Tibial nerve (tissue), 4 donors: ENCODE measurements around the gene KLHL26. TPM values are rescaled to one million over a fixed set of nuclear protein-coding genes. Genes with fewer than 3 reads are reported as not detected.
A peak's percentile ranks its signal among the peaks of the same experiment; 100 is the strongest.

ENCODE experiments used
- DNase-seq, 2 donors: peaks; one replicate each; pipeline ENCODE4 v3.0.0-alpha.2; 2019; ENCODE audit warnings: low spot score in 2 of 2
- H3K27ac ChIP-seq, 4 donors: fragments of 200-600 bp; sonication (generic) in 3 of 4; one replicate each; pipeline ENCODE4 v1.5.1; 2017 to 2019; ENCODE audit warnings: mild to moderate bottlenecking in 1 of 4
- H3K27me3 ChIP-seq, 2 donors: fragments of 200-600 bp; sonication (generic) in 1 of 2; one replicate each; pipeline versions ENCODE4 v1.5.1 to v1.6.0; 2017 to 2019
- H3K36me3 ChIP-seq, 3 donors: fragments of 200-600 bp; sonication (generic); one replicate each; pipeline ENCODE4 v1.5.1; 2018 to 2019
- H3K4me1 ChIP-seq, 4 donors: fragments of 200-600 bp; sonication (generic) in 3 of 4; one replicate each; pipeline ENCODE4 v1.5.1; 2017 to 2019
- H3K4me3 ChIP-seq, 4 donors: fragments of 200-600 bp; sonication (generic) in 3 of 4; one replicate each; pipeline ENCODE4 v1.5.1; 2017 to 2019; ENCODE audit warnings: mild to moderate bottlenecking in 1 of 4, moderate library complexity in 1 of 4
- H3K9me3 ChIP-seq, 4 donors: fragments of 200-600 bp; sonication (generic) in 3 of 4; one replicate each; pipeline ENCODE4 v1.5.1; 2017 to 2019
- CTCF ChIP-seq, 5 experiments: fragments of 200-600 bp in 3 of 5; fragments of 450-650 bp in 2 of 5; sonication (generic) in 3 of 5; IDR thresholded peaks; one replicate each; pipeline ENCODE4 v1.5.1; 2016 to 2019; ENCODE audit warnings: antibody characterized with exemption in 5 of 5, mild to moderate bottlenecking in 3 of 5, moderate library complexity in 2 of 5
- EP300 ChIP-seq, 2 donors: sonication (generic); formaldehyde crosslinking; IDR thresholded peaks; one replicate each; pipeline ENCODE4 v1.6.1; 2017; ENCODE audit warnings: antibody characterized with exemption in 2 of 2, mild to moderate bottlenecking in 1 of 2
- POLR2A ChIP-seq, 2 donors: fragments of 450-650 bp; IDR thresholded peaks; one replicate each; pipeline ENCODE4 v1.6.1; 2017; ENCODE audit warnings: antibody characterized with exemption in 2 of 2, mild to moderate bottlenecking in 2 of 2, moderate library complexity in 2 of 2
- WGBS, 2 donors: methylation state at CpG; one replicate each; pipeline ENCODE4 v1.1.5; 2018; 5-methylcytosine and 5-hydroxymethylcytosine counted together
- total RNA-seq, 4 donors: library from RNA; depleted of rRNA; stranded (reverse); fragments of >200 nt; gene quantifications; one replicate each; pipeline ENCODE4 v1.1.0, GENCODE V29; 2016

KLHL26 gene
- total RNA-seq, 4 donors from 2014 or later: 12.9 to 38.4 (median 15.1) TPM

GRCh38 chr19:18645035-18645511 lies 8.2 kb downstream of the KLHL26 start:
- WGBS, 2 donors: 24 to 32% methylated on average over 13 of the region's 13 CpGs
- Histone ChIP-seq H3K27ac (peak overlapping the region; percentile 28 to 95 (median 80)), H3K4me1 (peaks cover 0 to 65% (median 37%) of the 10 kb centered on the region in 4 donors), H3K9me3 (no peaks in the 10 kb centered on the region), H3K36me3 (no peaks in the 10 kb centered on the region), H3K27me3 (no peaks in the 10 kb centered on the region), H3K4me3 (peak overlapping the region in 1 of 4 donors; percentile 32)
- DNase-seq: no peak
- TF ChIP-seq EP300 (IDR thresholded peaks at IDR 0.05) (peak in 1 of 2 donors; percentile 39), CTCF (IDR thresholded peaks at IDR 0.05) (no peak), POLR2A (IDR thresholded peaks at IDR 0.05) (no peak)

GRCh38 chr19:18646535-18647370 lies 9.9 kb downstream of the KLHL26 start:
- no peak overlapping the region for H3K4me3 ChIP-seq
- TF ChIP-seq EP300 (IDR thresholded peaks at IDR 0.05) (no peak), POLR2A (IDR thresholded peaks at IDR 0.05) (no peak), CTCF (IDR thresholded peaks at IDR 0.05) (no peak)
- no peaks in the 10 kb centered on the region for H3K36me3 ChIP-seq
- DNase-seq: no peak
- H3K9me3 ChIP-seq: no peaks in the 10 kb centered on the region
- 80 to 90% methylated on average over 31 to 32 of the region's 34 CpGs for WGBS, 2 donors
- H3K4me1 ChIP-seq: peaks cover 0 to 82% (median 52%) of the 10 kb centered on the region in 4 donors
- H3K27ac ChIP-seq: peak overlapping the region in 2 of 4 donors; percentile 94 to 95
- H3K27me3 ChIP-seq: no peaks in the 10 kb centered on the region

- WGBS, 2 donors: 71 to 79% methylated on average over 1 of the region's 1 CpG
- Histone ChIP-seq H3K36me3 (no peaks in the 10 kb centered on the region), H3K4me1 (peaks cover 0 to 86% (median 53%) of the 10 kb centered on the region in 4 donors), H3K27ac (peak overlapping the region in 3 of 4 donors; percentile 61 to 95 (median 94)), H3K4me3 (no peak overlapping the region), H3K27me3 (no peaks in the 10 kb centered on the region), H3K9me3 (no peaks in the 10 kb centered on the region)
- DNase-seq: no peak
- TF ChIP-seq EP300 (IDR thresholded peaks at IDR 0.05) (no peak), CTCF (IDR thresholded peaks at IDR 0.05) (no peak), POLR2A (IDR thresholded peaks at IDR 0.05) (no peak)
Measured at GRCh38 chr19:18647371-18647767, 10.5 kb downstream of the KLHL26 start.

- TF ChIP-seq CTCF (IDR thresholded peaks at IDR 0.05) (no peak), EP300 (IDR thresholded peaks at IDR 0.05) (no peak), POLR2A (IDR thresholded peaks at IDR 0.05) (no peak)
- H3K27me3 ChIP-seq: no peaks in the 10 kb centered on the region
- no peak overlapping the region for H3K4me3 ChIP-seq
- no peaks in the 10 kb centered on the region for H3K36me3 ChIP-seq
- 93% methylated on average over 5 to 10 of the region's 10 CpGs for WGBS, 2 donors
- DNase-seq: no peak
- no peaks in the 10 kb centered on the region for H3K9me3 ChIP-seq
- peaks cover 0 to 90% (median 53%) of the 10 kb centered on the region in 4 donors for H3K4me1 ChIP-seq
- peak overlapping the region in 3 of 4 donors; percentile 61 to 95 (median 94) for H3K27ac ChIP-seq
Measured at GRCh38 chr19:18647807-18648206, 11.0 kb downstream of the KLHL26 start.

- H3K27ac ChIP-seq: peak overlapping the region; percentile 61 to 95 (median 93)
- no peak for DNase-seq
- no peaks in the 10 kb centered on the region for H3K36me3 ChIP-seq
- H3K4me1 ChIP-seq: peaks cover 0 to 86% (median 53%) of the 10 kb centered on the region in 4 donors
- TF ChIP-seq CTCF (IDR thresholded peaks at IDR 0.05) (no peak), EP300 (IDR thresholded peaks at IDR 0.05) (peak in 1 of 2 donors; percentile 20)
- WGBS, 2 donors: 25% methylated on average over 6 of the region's 13 CpGs; no CpG with 5 or more reads in 1 of the 2 donors
- no peaks in the 10 kb centered on the region for H3K9me3 ChIP-seq
- H3K4me3 ChIP-seq: peak overlapping the region in 1 of 4 donors; percentile 4
- no peaks in the 10 kb centered on the region for H3K27me3 ChIP-seq
Measured at GRCh38 chr19:18648973-18649315, 12.1 kb downstream of the KLHL26 start.
